GM12878 (cell line): ENCODE data around the gene ASB2. TPM values are rescaled to one million over a fixed set of nuclear protein-coding genes. Genes with fewer than 3 reads are reported as not detected.

ENCODE experiments used
- BMI1 ChIP-seq: fragments of 450-650 bp; IDR thresholded peaks from 2 replicates; pipeline ENCODE4 v1.6.1; 2016; ENCODE audit warnings: mild to moderate bottlenecking, moderate library complexity, borderline replicate concordance
- CTCF ChIP-seq, 3 experiments: IDR thresholded peaks in 2 of 3; conservative IDR thresholded peaks in 1 of 3; 2 replicates each; pipeline ENCODE4 v1.5.1; 2011; ENCODE audit warnings: low read depth in 3 of 3, low read length in 3 of 3, mild to moderate bottlenecking in 3 of 3, control low read depth in 2 of 3, moderate library complexity in 2 of 3, inconsistent platforms in 1 of 3, mixed read lengths in 1 of 3; ENCODE audit not compliant: control insufficient read depth in 2 of 3, insufficient read depth in 1 of 3; ENCODE audit errors: extremely low read depth in 1 of 3
- E4F1 ChIP-seq: fragments of 450-650 bp; IDR thresholded peaks from 2 replicates; pipeline ENCODE4 v1.6.1; 2018; ENCODE audit warnings: borderline replicate concordance, mild to moderate bottlenecking; ENCODE audit not compliant: partially characterized antibody
- EGR1 ChIP-seq, 2 experiments: IDR thresholded peaks; 1 replicate in 1 of 2; 2 replicates in 1 of 2; pipeline ENCODE4 v1.6.1; 2011 to 2012; ENCODE audit warnings: low read depth in 2 of 2, low read length in 2 of 2, borderline replicate concordance in 1 of 2, mild to moderate bottlenecking in 1 of 2, moderate library complexity in 1 of 2
- GATAD2B ChIP-seq: fragments of 450-650 bp; conservative IDR thresholded peaks from 2 replicates; pipeline ENCODE4 v1.6.1; 2017; ENCODE audit warnings: low read depth, mild to moderate bottlenecking, moderate library complexity
- HDAC2 ChIP-seq: fragments of 200-600 bp; sonication (generic); IDR thresholded peaks from 2 replicates; pipeline ENCODE4 v1.6.1; 2017
- IKZF1 ChIP-seq: fragments of 450-650 bp; conservative IDR thresholded peaks from 2 replicates; pipeline ENCODE4 v1.6.1; 2017; ENCODE audit warnings: antibody characterized with exemption, mild to moderate bottlenecking
- JUNB ChIP-seq: IDR thresholded peaks from 2 replicates; pipeline ENCODE4 v1.6.1; 2016; ENCODE audit warnings: antibody characterized with exemption, mild to moderate bottlenecking
- NFIC ChIP-seq: IDR thresholded peaks from 2 replicates; pipeline ENCODE4 v1.6.1; 2012; ENCODE audit warnings: low read depth, mild to moderate bottlenecking, inconsistent platforms, low read length, moderate library complexity
- RELA ChIP-seq: fragments of 450-650 bp; IDR thresholded peaks from 2 replicates; pipeline ENCODE4 v1.8.0; 2014; ENCODE audit warnings: borderline replicate concordance; ENCODE audit not compliant: partially characterized antibody
- SIN3A ChIP-seq: IDR thresholded peaks from 2 replicates; pipeline ENCODE4 v1.6.1; 2012; ENCODE audit warnings: low read depth, low read length, improper control_type of control experiment
- USF1 ChIP-seq: IDR thresholded peaks from 2 replicates; pipeline ENCODE4 v1.6.1; 2011; ENCODE audit warnings: borderline replicate concordance, low read depth, mild to moderate bottlenecking, moderate library complexity, mixed read lengths, low read length; ENCODE audit not compliant: insufficient read depth; ENCODE audit errors: extremely low read length
- ZNF687 ChIP-seq: fragments of 450-650 bp; IDR thresholded peaks from 2 replicates; pipeline ENCODE4 v1.6.1; 2017; ENCODE audit warnings: mild to moderate bottlenecking, moderate library complexity
- polyA plus RNA-seq, 11 experiments: library from polyadenylated mRNA; depleted of rRNA in 4 of 11; unstranded in 6 of 11; stranded (reverse) in 5 of 11; fragments of >200 nt; fragmentation: Nextera tagmentation in 4 of 11; fragmentation: Illumina TruSeq in 1 of 11; extraction: Ambion mirVana in 4 of 11; extraction: Trizol in 1 of 11; gene quantifications; 1 replicate in 1 of 11; 2 replicates in 10 of 11; pipeline versions ENCODE4 v1.2.1 to v1.2.3, GENCODE V29; 2011 to 2016; ENCODE audit warnings: inconsistent platforms in 2 of 11, missing spikeins in 2 of 11, low read depth in 1 of 11
- total RNA-seq, 4 experiments: library from RNA; depleted of rRNA in 3 of 4; stranded (reverse); fragments of >200 nt in 3 of 4; fragmentation: Illumina TruSeq in 1 of 4; extraction: Trizol in 1 of 4; gene quantifications; 2 replicates each; pipeline versions ENCODE4 v1.2.1 to v1.2.3, GENCODE V29; 2013 to 2021
- TF ChIP-seq, protein P1 (sequence below): IDR thresholded peaks from 2 replicates; pipeline ENCODE4 v1.6.1; 2011; ENCODE audit warnings: mild to moderate bottlenecking, low read depth, low read length, moderate library complexity; ENCODE audit not compliant: insufficient replicate concordance
- TF ChIP-seq, protein P2 (sequence below): fragments of 450-650 bp; IDR thresholded peaks from 2 replicates; pipeline ENCODE4 v1.6.1; 2017; ENCODE audit warnings: low read depth, mild to moderate bottlenecking, moderate library complexity

Gene ASB2
- total and polyA plus RNA-seq, 10 of the 15 experiments (the other 5 are each of a cell fraction or from before 2014, with no cell fraction given) = 3.0 to 54.8 (median 33.5) TPM

DNA sequence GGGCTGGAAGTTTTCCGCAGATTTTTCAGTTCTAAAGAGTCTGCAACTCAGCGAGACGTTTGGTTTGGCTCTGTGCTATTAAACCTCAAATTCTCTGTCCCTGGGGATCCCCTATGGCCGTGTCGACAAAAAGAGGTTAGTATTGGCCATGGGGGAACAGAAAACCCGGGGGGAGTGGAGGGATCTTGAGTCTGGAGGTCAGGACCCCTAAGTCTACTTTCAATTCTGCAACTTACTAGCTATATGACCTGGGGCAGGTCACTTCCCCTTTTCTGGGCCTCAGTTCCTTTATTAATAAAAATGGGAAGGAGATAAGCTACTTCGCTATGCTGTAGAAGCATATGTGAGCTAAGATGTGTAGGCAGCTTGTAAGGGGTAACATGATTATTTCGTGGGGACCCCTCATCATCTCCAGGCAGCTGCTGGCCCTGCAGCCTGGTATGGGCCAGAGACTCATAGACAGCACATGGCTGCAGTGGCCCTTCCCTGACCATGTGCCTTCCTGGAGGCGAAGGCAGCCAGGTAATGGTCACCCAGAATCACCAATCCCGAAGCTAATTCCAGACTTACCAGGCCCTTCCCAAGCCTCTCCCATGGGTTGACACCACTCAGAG is 8.6 kb downstream of the ASB2 start (continued):
- no peak for TF ChIP-seq SIN3A
- TF ChIP-seq IKZF1 = peak; percentile 97
- TF ChIP-seq JUNB = peak; percentile 91
- peak; percentile 69; the same call in 1 of the 2 replicates for TF ChIP-seq GATAD2B
- TF ChIP-seq NFIC = no peak
- TF ChIP-seq, protein P1, sequence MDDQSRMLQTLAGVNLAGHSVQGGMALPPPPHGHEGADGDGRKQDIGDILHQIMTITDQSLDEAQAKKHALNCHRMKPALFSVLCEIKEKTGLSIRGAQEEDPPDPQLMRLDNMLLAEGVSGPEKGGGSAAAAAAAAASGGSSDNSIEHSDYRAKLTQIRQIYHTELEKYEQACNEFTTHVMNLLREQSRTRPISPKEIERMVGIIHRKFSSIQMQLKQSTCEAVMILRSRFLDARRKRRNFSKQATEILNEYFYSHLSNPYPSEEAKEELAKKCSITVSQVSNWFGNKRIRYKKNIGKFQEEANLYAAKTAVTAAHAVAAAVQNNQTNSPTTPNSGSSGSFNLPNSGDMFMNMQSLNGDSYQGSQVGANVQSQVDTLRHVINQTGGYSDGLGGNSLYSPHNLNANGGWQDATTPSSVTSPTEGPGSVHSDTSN = peak; percentile 6
- TF ChIP-seq E4F1 = no peak
- TF ChIP-seq ZNF687 = peak; percentile 93
- TF ChIP-seq BMI1 = peak; percentile 73
- TF ChIP-seq USF1 = no peak
- TF ChIP-seq HDAC2 = no peak
- peak; percentile 73 for TF ChIP-seq RELA
- TF ChIP-seq, protein P2, sequence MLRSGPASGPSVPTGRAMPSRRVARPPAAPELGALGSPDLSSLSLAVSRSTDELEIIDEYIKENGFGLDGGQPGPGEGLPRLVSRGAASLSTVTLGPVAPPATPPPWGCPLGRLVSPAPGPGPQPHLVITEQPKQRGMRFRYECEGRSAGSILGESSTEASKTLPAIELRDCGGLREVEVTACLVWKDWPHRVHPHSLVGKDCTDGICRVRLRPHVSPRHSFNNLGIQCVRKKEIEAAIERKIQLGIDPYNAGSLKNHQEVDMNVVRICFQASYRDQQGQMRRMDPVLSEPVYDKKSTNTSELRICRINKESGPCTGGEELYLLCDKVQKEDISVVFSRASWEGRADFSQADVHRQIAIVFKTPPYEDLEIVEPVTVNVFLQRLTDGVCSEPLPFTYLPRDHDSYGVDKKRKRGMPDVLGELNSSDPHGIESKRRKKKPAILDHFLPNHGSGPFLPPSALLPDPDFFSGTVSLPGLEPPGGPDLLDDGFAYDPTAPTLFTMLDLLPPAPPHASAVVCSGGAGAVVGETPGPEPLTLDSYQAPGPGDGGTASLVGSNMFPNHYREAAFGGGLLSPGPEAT = peak; percentile 97
- TF ChIP-seq EGR1 (IDR thresholded peaks at IDR 0.05; ENCODE audit: borderline replicate concordance in 1 of 2, low read depth in 2 of 2, low read length in 2 of 2) = no peak; a peak in 1 of 3 replicates
- no peak for TF ChIP-seq CTCF (IDR thresholded peaks at IDR 0.05 in 2 of 3, conservative IDR thresholded peaks at IDR 0.05 in 1 of 3; ENCODE audit: control insufficient read depth in 2 of 3, extremely low read depth in 1 of 3, insufficient read depth in 1 of 3, low read depth in 3 of 3, low read length in 3 of 3)
